Measurements from ENCODE around the gene SH2D3C. TPM values are rescaled to one million over a fixed set of nuclear protein-coding genes. Genes with fewer than 3 reads are reported as not detected.
A peak's percentile ranks its signal among the peaks of the same experiment; 100 is the strongest.

Gene SH2D3C
- total RNA-seq, 1 experiment from 2014 or later: not detected

GRCh38 chr9:127738666-127739065, 39.8 kb downstream of the SH2D3C start:
- ChIA-PET POLR2A (interaction anchor here (3.8 kb wide), 1 partner anchor 31 kb away, joined by 50 read pairs; no protein-coding TSS in a partner anchor), CTCF (interaction anchor here (0.6 to 3.2 kb wide), 4 partner anchors 46 to 317 kb away, joined by 3 to 14 read pairs (median 8); no protein-coding TSS in a partner anchor)
- H3K36me3 Mint-ChIP-seq (ENCODE audit: insufficient read depth, unreplicated experiment): no peaks in the 10 kb centered on the region
- H3K9me3 Mint-ChIP-seq (ENCODE audit: unreplicated experiment): no peaks in the 10 kb centered on the region
- H3K4me1 Mint-ChIP-seq (ENCODE audit: insufficient read depth, unreplicated experiment): no peaks in the 10 kb centered on the region
- TF ChIP-seq CTCF (IDR thresholded peaks at IDR 0.05; ENCODE audit: unreplicated experiment): no peak
- intact Hi-C loops (cut with micrococcal nuclease): no loop called here
- no TSS peak for BruUV-seq (replicated peaks)
- H3K27me3 Mint-ChIP-seq (ENCODE audit: insufficient read depth, unreplicated experiment): no peaks in the 10 kb centered on the region
- no peak overlapping the region for H3K27ac Mint-ChIP-seq (ENCODE audit: low read depth, unreplicated experiment)
- DNase-seq (ENCODE audit: unreplicated experiment): no peak
- H3K4me3 Mint-ChIP-seq (ENCODE audit: unreplicated experiment): no peak overlapping the region

GRCh38 chr9:127735530-127736185, 42.8 kb downstream of the SH2D3C start:
- ChIA-PET POLR2A (interaction anchor here (0.7 to 1.9 kb wide), 16 partner anchors 10 to 202 kb away, joined by 3 to 37 read pairs (median 6); partner anchors contain the start of genes CDK9, DPM2, PTRH1 and ST6GALNAC6), CTCF (interaction anchor here (0.7 to 4.2 kb wide), 27 partner anchors 10 to 352 kb away, joined by 3 to 53 read pairs (median 5); partner anchors contain the start of genes CDK9, PTRH1 and TTC16)
- Mint-ChIP-seq H3K27me3 (ENCODE audit: insufficient read depth, unreplicated experiment) (no peaks in the 10 kb centered on the region), H3K9me3 (ENCODE audit: unreplicated experiment) (no peaks in the 10 kb centered on the region), H3K27ac (ENCODE audit: low read depth, unreplicated experiment) (peak overlapping the region; percentile 22), H3K4me1 (ENCODE audit: insufficient read depth, unreplicated experiment) (no peaks in the 10 kb centered on the region), H3K4me3 (ENCODE audit: unreplicated experiment) (peak overlapping the region; percentile 74), H3K36me3 (ENCODE audit: insufficient read depth, unreplicated experiment) (peaks cover 6% of the 10 kb centered on the region)
- no TSS peak for BruUV-seq (replicated peaks)
- no peak for DNase-seq (ENCODE audit: unreplicated experiment)
- TF ChIP-seq CTCF (IDR thresholded peaks at IDR 0.05; ENCODE audit: unreplicated experiment): no peak
- intact Hi-C loops (cut with micrococcal nuclease): loop anchor here (1.0 kb wide), 3 partner anchors 50 to 186 kb away; no protein-coding TSS in a partner anchor

GRCh38 chr9:127734747-127735529, 43.5 kb downstream of the SH2D3C start, which contains the start of gene TOR2A:
Gene TOR2A (minus strand): TSS chr9:127735294. CDS start chr9:127735270, 24 bp downstream.
- no peaks in the 10 kb centered on the region for H3K27me3 Mint-ChIP-seq (ENCODE audit: insufficient read depth, unreplicated experiment)
- intact Hi-C loops (cut with micrococcal nuclease): loop anchor here (1.0 to 5.0 kb wide), 6 partner anchors 28 to 233 kb away; no protein-coding TSS in a partner anchor
- no peaks in the 10 kb centered on the region for H3K4me1 Mint-ChIP-seq (ENCODE audit: insufficient read depth, unreplicated experiment)
- H3K4me3 Mint-ChIP-seq (ENCODE audit: unreplicated experiment): peak within 1 kb of the TSS; percentile 74
- POLR2A ChIA-PET: interaction anchor here (0.6 to 1.9 kb wide), 30 partner anchors 10 to 393 kb away, joined by 3 to 37 read pairs (median 4); partner anchors contain the start of genes CDK9, DPM2, NAIF1 and PIP5KL1
- no peaks in the 10 kb centered on the region for H3K9me3 Mint-ChIP-seq (ENCODE audit: unreplicated experiment)
- H3K27ac Mint-ChIP-seq (ENCODE audit: low read depth, unreplicated experiment): peak within 1 kb of the TSS; percentile 22
- BruUV-seq (replicated peaks): no TSS peak
- CTCF ChIA-PET: interaction anchor here (0.5 to 4.2 kb wide), 48 partner anchors 9 to 353 kb away, joined by 3 to 53 read pairs (median 4); partner anchors contain the start of genes CDK9, PTRH1 and TTC16
- peak; percentile 96 for DNase-seq (ENCODE audit: unreplicated experiment)
- H3K36me3 Mint-ChIP-seq (ENCODE audit: insufficient read depth, unreplicated experiment): peaks cover 6% of the 10 kb centered on the region
- peak; percentile 96 for TF ChIP-seq CTCF (IDR thresholded peaks at IDR 0.05; ENCODE audit: unreplicated experiment)
